RWPE2 (cell line): ENCODE results near the gene BDP1.
"Not testable (repeated sequence)": the region's sequence is repeated elsewhere in the genome, so short reads cannot be mapped to it uniquely, and the experiment has no call there.

Experiments
- ATAC-seq: fragments of 200-7000 bp; cut with Tn5 transposase; 3 replicates; pipeline ENCODE4 v1.9.1; 2021; ENCODE audit warnings: low read depth
- DNase-seq: peaks from one replicate; pipeline ENCODE4 v3.0.0-alpha.2; 2020; ENCODE audit warnings: low spot score
- H3K27ac ChIP-seq: fragments of 450-650 bp; 2 replicates; pipeline ENCODE4 v1.5.1; 2017; ENCODE audit warnings: mild to moderate bottlenecking; ENCODE audit not compliant: poor library complexity, severe bottlenecking
- H3K27me3 ChIP-seq: fragments of 250-450 bp; sonication (Bioruptor Pico); 2 replicates; pipeline ENCODE4 v1.5.1; 2021; ENCODE audit warnings: mild to moderate bottlenecking, moderate library complexity; ENCODE audit not compliant: insufficient read depth, poor library complexity, severe bottlenecking
- H3K36me3 ChIP-seq: fragments of 250-450 bp; sonication (Bioruptor Pico); 2 replicates; pipeline ENCODE4 v1.5.1; 2020; ENCODE audit warnings: low read depth, mild to moderate bottlenecking, moderate library complexity
- H3K4me1 ChIP-seq: fragments of 250-450 bp; sonication (Bioruptor Pico); 2 replicates; pipeline ENCODE4 v1.5.1; 2021; ENCODE audit warnings: mild to moderate bottlenecking, moderate library complexity; ENCODE audit not compliant: insufficient read depth, poor library complexity, severe bottlenecking
- H3K4me3 ChIP-seq: fragments of 250-450 bp; sonication (Bioruptor Pico); 2 replicates; pipeline ENCODE4 v1.5.1; 2021; ENCODE audit warnings: mild to moderate bottlenecking, moderate library complexity; ENCODE audit not compliant: severe bottlenecking
- H3K9me3 ChIP-seq: fragments of 250-450 bp; sonication (Bioruptor Pico); 2 replicates; pipeline ENCODE4 v1.5.1; 2021; ENCODE audit warnings: mild to moderate bottlenecking, moderate library complexity; ENCODE audit not compliant: severe bottlenecking
- TF ChIP-seq, protein P1 (sequence below): fragments of 450-650 bp; IDR thresholded peaks from one replicate; pipeline ENCODE4 v1.5.1; 2017; ENCODE audit warnings: mild to moderate bottlenecking, moderate library complexity; ENCODE audit not compliant: poor library complexity, severe bottlenecking

BDP1 gene

DNA sequence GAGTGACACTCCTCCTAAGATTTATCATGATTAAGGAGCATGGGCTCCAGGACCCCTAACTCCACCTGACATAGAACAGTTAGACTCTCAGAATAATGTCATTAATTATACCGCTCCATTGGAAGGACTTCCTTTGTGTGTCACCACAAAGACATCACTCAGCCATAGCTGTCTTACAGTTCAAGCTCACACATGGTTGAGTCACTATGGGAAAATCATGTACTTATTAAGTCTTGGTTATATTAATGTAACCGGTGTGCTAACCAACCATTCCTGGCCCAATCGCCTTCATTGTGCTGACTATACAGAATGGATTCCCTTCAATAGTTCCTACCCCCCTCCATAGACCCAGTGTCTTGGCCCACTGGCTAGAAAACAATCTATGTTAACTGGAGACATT lies 120.8 kb downstream of the BDP1 start:
- TF ChIP-seq, protein P1, sequence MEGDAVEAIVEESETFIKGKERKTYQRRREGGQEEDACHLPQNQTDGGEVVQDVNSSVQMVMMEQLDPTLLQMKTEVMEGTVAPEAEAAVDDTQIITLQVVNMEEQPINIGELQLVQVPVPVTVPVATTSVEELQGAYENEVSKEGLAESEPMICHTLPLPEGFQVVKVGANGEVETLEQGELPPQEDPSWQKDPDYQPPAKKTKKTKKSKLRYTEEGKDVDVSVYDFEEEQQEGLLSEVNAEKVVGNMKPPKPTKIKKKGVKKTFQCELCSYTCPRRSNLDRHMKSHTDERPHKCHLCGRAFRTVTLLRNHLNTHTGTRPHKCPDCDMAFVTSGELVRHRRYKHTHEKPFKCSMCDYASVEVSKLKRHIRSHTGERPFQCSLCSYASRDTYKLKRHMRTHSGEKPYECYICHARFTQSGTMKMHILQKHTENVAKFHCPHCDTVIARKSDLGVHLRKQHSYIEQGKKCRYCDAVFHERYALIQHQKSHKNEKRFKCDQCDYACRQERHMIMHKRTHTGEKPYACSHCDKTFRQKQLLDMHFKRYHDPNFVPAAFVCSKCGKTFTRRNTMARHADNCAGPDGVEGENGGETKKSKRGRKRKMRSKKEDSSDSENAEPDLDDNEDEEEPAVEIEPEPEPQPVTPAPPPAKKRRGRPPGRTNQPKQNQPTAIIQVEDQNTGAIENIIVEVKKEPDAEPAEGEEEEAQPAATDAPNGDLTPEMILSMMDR, result no peak
- Histone ChIP-seq H3K4me3 (no peak overlapping the region), H3K27me3 (no peaks in the 10 kb centered on the region), H3K36me3 (no peaks in the 10 kb centered on the region), H3K9me3 (no peaks in the 10 kb centered on the region), H3K4me1 (no peaks in the 10 kb centered on the region), H3K27ac (no peak overlapping the region)
- ATAC-seq, result no peak
- DNase-seq, result no peak

DNA sequence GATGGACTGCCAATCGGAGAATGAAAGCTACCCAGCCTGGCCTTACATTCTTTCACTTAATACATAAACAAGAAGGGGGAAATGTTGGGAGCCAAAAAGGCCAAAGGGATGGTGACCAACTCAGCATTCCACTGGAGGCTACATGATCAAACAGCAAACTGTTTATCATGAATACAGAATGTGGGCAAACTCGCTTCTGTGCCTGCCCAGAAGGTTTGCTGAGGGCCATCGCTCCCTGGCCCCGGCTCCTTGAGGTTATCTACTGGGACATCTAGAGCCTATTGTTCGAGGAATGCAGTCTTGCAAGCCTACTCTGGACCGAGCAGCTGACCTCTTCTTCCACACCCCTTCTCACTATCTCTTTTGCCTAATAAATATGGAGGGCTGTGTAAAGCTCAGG lies 122.4 kb downstream of the BDP1 start:
- ATAC-seq, H3K9me3 ChIP-seq, DNase-seq, H3K36me3 ChIP-seq, H3K27ac ChIP-seq, H3K27me3 ChIP-seq, H3K4me1 ChIP-seq, H3K4me3 ChIP-seq: not testable (repeated sequence)

DNA sequence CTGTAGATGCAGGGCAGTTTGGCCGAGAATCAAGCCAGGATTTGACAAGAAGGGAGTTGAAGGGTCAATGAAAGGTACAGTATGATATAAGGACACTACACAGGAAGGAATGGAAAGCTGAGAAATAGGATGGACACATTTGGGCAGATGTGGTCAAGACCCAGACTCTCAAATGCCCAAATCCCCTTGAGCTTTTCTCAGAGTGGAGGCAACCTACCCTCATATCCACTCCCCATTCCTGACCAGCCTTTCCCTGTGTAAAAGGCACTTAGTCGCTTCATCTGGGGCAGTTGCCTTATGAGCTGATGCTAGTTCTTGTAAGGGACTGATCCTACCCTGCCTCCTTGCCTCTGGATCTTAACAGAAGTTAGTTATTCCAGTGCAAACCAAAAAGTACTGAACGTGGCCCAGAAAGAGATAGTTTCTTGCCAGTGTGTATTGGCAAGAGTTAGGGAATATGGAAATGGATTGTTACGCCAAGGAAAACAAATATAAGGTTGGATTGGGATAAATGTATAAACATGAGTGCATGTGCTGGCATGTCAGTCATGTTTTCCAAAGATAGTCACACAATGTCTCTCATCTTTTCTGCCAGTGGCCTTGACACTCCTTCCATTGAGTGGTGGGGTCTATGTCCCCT lies 127.6 kb downstream of the BDP1 start:
- Histone ChIP-seq H3K27me3 (no peaks in the 10 kb centered on the region), H3K9me3 (no peaks in the 10 kb centered on the region), H3K36me3 (no peaks in the 10 kb centered on the region), H3K27ac (no peak overlapping the region), H3K4me3 (no peak overlapping the region), H3K4me1 (no peaks in the 10 kb centered on the region)
- TF ChIP-seq, protein P1, result no peak
- DNase-seq (no peak), ATAC-seq (no peak)

DNA sequence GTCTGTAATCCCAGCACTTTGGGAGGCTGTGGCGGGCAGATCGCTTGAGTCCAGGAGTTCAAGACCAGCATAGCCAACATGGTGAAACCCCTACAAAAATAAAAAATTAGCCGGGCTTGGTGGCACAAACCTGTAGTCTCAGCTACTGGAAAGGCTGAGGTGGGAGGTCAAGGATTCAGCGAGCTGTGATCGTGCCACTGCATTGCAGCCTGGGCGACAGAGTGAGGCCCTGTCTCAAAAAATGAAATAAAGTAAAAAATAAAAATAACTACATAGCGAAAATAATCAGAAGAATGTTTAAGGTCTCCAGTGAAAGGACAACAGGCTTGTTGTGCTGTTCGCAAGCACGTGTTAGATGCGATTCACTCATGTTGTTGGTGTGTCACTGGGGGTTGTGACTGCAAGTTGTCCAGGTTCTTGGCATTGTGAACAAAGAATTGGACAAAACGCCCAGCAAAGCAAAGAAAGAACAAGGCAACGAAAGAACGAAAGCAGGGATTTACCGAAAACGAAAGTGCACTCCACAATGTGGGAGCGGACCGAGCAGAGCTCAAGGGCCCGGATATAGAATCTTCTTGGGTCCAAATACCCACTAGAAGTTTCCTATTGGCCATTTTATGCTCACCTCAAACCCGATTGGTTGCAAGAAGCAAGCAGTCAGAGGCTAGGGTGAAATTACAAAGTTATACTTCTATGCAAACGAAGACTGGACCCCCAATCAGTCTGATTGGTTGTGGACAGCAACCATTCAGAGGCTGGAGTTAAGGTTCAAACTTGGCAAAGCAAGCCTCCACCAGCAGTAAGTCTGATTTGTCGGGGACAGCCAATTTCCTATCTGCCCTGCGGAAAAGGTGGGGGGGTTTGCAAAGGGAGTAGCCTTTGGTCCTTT lies 130.8 kb downstream of the BDP1 start:
- TF ChIP-seq, protein P1, result no peak
- H3K4me3 ChIP-seq, result peak overlapping the region; percentile 70
- H3K27ac ChIP-seq, result peak overlapping the region; percentile 27
- H3K27me3 ChIP-seq, result no peaks in the 10 kb centered on the region
- DNase-seq (no peak), ATAC-seq (no peak)
- no peaks in the 10 kb centered on the region for H3K4me1 ChIP-seq
- H3K36me3 ChIP-seq, result no peaks in the 10 kb centered on the region
- H3K9me3 ChIP-seq, result no peaks in the 10 kb centered on the region

DNA sequence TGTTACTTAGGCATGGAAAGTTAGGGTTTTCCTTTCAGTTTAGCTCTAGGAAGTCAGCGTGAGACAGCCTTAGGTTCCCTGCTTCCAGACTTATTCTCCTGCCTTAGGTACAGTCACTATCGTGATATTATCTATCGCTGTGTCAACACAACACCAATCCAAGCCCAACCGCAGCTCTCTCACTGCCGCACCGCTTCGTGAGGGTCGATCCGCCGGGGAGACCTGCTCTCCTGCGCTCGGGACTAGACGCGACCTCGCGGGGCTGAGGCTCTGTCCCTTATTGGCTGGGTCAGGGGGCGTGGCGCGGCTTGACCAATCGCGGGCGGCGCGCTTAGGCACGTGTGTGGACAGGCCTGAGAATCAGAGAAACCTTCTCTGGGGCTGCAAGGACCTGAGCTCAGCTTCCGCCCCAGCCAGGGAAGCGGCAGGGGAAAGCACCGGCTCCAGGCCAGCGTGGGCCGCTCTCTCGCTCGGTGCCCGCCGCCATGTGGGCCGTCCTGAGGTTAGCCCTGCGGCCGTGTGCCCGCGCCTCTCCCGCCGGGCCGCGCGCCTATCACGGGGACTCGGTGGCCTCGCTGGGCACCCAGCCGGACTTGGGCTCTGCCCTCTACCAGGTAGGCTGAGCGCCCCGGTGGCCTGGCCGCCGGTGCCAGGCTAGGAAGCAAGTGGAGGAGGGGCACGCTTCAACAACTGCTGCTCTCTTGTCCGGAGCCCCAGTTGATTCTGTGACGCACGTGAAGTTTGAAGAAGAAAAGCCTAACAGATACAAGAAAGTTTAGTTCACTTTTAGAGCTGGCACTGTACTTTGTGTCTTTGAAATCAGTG lies 131.7 kb downstream of the BDP1 start, which contains the start of gene MCCC2:
MCCC2 (plus strand) TSS at position 400 of the 825 bp plus-strand sequence; CDS start at position 486, 86 bp downstream.
- Histone ChIP-seq H3K36me3 (no peaks in the 10 kb centered on the region), H3K27ac (peak within 1 kb of the TSS; percentile 27), H3K4me3 (peak within 1 kb of the TSS; percentile 70), H3K4me1 (no peaks in the 10 kb centered on the region), H3K9me3 (no peaks in the 10 kb centered on the region), H3K27me3 (no peaks in the 10 kb centered on the region)
- TF ChIP-seq, protein P1, result no peak
- ATAC-seq (peak; percentile 99), DNase-seq (peak; percentile 98)
